Measurements from ENCODE around the gene EML6.

Gene EML6

DNA sequence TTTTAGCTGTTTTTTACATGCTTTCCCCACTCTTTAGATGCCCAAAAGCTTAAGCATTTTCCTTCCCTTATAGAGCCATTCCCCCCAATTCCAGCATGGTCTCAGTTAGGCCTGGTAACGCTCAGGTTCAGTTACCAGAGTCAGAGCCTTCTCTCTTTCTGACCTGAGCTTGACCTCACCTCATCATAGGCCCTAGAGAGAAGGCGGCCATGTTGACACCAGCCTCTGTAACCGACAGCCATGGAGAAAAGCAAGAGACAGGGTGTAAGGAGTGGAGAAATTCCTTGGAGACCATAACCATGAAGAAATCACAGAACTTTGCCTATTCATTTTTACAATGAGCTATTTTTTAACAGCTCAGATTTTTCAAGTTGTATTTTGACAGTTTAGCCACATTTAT lies 227.3 kb downstream of the EML6 start:
- DNase-seq = no peak

DNA sequence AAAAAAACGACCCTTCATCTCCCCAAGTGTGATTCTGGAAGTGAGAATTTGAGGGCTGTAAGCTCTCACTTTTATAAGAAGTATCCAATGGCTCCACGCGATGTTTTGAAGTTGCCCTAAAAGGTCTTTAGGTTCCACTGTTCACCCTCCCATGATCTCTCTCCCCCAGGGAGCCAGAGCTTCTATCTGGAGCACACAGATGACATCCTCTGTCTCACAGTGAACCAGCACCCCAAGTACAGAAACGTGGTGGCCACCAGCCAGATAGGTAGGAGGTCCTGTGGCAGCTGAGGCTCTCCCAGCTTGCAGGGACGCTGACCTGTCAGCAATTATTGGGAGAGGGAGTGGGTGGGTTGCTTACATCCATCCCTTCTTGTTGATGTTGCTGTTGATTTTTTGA lies 229.0 kb downstream of the EML6 start:
- DNase-seq = no peak

DNA sequence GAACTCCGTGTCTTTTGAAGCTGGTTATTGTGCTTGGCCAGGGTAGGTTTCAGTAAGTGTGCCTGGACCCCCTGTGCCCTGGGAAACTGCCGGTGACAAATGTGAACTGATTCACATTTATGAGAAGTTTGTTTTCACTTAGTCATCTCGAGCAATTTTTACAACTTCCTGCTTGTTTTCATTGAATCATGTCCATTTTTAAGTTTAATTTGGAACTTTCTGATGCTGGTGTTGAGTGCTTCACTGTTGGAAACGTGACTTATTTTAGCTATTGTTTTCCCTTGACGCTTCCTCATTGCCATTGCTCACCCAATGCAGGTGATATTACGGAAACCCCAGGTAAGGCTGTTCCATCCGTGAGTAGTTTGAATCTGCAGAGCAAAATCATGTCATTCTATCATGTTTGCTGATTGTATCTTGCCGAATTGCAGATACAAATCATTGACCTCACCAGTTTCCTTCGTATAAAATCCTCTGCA lies 229.6 kb downstream of the EML6 start:
- DNase-seq = no peak

DNA sequence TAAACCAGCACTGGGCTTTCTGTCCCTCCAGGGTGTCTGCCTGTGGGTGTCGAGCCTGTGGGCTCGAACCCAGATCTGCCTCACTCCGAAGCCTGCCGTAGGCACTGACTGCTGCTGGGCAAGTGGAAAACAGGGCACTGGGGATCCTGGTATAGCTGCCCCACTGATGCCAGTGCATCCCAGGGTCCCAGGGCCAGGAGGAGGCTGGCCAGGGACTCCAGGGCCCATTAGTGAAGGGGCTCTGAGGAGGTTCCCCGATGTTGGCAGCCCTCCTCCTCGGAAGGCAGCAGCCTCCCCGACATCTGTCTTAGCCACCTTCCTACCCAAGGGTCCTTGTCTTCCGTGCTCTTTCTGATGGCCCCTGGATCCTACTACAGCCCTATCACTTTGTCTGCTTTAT lies 230.7 kb downstream of the EML6 start:
- DNase-seq = no peak

DNA sequence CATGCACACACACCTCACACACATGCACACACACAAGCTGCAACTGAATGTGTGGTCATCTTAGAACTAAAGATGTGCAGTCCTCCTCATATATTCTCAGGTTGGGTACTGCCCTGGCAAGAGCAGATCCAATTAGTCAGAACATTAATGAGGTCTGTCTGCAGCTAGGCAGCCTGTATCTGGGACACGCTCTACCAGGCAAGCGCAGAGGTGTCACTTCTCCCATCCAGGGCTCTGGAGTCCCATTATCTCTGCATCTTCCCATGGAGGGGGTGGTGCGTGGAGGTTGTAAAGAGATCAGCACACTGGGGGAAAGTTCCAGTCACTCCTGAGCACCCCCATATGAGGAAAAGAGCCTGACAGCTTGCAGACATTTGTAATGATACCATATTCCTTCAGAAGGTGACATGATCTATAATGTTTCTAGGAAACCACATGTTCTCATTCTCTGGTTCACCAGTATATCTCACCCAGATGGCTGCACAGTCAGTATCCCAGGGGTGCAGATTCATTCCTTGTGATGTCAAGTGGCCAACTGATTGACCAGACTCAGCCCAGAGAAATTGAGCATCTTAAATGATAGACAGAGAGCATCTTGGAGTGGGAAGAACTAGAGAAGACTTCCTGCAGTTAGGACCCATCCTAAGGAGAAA lies 231.4 kb downstream of the EML6 start:
- DNase-seq = no peak

DNA sequence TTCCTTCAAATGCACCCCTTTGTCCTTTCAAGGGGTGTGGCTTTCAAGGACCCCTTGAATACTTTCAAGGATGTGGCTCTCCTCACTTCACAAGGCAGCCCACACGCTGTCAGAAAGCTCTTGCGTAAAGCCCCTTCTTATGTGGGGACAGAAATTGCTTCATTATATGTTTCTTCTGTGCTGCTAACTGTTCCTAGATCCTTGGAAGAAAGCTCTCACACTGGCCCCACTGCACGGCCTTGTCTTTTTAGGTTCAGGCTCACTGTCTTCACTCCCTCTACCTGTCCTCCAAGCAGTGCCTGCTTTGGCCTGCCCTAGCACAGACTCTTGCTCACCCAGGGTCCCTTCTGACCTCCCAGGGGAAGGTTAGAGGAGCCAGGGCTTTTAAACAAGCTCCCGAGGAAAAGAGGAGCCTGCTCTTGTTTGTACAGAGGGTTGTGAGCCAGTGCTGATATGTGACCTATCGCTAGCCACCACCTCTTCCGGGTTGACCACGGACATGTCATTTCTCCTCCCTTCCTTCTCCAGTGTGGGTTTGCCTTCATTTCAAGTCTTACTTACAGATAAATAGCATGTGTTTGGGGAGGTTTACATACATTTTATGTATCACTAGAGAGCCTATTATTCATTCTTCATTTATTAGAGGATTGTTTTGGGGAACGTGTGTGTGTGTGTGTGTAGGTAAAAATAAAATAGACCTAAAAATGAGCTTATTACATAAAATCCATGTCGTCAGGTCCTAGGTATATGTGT lies 232.1 kb downstream of the EML6 start:
- no peak for DNase-seq

DNA sequence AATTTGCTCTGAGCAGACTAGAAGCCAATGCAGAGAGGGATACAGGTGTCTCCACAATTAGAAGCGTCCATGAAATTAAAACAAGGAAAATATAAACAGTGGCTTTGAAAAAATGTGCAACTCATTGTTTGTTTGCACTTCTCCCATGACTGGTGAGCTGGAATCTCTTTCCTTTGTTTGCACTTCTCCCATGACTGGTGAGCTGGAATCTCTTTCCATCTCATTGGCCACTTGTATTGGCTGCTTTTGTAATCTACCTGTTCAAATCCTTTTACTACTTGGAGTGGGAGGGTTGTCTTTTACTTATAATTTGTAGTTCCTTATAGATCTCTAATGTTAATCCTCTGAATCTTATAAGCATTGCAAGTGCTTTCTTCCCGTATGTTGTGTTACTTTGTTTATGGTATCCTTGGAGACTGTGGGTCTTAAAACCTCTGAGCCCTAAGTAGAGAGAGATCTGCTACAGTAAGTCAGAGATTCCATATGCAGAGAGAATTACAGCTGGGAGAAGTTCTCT lies 232.7 kb downstream of the EML6 start:
- no peak for DNase-seq

DNA sequence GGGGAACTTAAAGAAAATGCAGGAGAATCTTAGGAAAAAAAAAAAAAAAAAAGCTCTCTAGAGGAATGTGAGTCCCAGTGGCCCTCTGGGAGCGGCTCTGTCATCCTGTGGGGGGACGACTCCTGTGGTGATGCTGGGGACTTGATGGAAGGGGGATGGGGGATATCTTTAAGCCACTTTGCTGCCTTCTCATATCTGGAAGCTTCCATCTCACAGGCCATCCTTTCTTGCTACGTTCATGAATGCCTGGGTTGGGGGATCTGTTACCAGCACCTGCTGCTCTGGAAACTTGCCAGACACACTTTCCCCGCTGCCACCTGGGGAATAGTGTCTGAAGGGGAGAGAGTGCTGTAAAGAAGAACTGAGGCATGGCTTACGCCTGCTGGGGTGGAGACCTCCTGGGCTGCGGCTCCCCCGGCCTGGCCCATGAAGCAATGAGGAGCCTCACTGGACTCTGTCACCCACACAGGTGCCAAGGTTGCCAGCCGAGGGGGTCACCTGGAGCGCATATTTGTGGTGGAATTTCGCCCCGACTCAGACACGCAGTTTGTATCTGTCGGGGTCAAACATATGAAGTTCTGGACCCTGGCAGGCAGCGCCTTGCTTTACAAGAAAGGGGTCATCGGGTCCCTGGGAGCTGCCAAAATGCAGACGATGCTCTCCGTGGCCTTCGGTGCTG lies 234.0 kb downstream of the EML6 start:
- no peak for DNase-seq

DNA sequence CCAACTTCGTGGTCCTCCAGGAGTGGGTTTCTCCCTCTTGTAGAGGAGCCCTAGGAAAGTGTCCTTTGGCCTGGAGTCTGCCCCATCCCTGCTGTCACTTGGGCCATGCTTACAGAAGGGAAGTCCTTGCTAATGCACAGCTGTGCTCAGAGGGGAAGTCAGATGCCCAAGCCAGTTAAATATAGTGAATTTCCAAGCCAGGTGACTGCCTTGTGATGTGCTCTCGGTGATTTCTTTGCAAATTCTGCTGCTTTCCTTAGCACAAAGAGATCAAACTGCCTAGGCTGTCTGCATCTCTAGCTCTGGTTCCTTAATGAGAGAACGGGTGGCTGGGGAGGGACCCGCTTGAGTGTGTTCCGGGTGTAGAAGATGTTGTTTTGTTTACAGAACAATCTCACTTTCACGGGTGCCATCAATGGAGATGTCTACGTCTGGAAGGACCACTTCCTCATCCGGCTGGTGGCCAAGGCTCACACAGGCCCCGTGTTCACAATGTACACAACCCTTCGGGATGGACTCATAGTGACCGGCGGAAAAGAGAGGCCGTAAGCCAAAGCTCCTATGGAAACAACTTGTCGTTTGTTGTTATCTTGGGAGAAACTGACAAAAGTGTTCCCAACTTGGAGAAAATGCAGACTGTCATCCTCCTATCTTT lies 235.4 kb downstream of the EML6 start:
- no peak for DNase-seq

DNA sequence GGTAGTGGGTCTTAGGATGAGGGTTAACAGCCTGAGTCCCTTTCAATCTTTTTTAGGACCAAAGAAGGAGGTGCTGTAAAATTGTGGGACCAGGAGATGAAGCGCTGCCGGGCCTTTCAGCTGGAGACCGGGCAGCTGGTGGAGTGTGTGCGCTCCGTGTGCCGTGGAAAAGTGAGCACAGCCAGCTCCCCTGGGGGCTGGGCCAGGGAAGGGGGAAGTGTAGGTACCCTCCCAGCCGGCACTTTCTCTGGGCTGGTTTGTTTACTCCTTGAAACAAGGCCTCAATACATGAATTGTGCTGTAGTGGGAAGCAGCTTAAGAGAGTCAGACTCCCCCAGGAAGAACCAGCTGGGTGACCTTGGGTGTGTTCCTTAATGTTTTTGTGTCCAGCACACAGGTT lies 236.7 kb downstream of the EML6 start:
- no peak for DNase-seq

DNA sequence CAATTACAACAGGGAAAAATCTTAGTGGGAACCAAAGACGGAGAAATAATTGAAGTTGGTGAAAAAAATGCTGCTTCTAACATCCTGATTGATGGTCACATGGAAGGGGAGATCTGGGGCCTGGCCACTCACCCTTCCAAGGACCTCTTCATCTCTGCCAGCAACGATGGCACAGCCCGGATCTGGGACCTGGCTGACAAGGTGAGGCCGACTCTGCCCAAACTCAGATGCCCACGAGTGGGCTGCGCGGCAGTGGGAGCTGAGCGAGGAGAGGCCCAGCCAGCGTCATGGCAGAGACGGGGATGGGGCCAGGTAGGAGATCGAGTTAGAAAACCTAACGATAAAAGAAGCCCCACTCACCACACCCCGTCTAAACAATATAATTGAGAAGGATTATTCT lies 239.0 kb downstream of the EML6 start:
- DNase-seq = no peak

DNA sequence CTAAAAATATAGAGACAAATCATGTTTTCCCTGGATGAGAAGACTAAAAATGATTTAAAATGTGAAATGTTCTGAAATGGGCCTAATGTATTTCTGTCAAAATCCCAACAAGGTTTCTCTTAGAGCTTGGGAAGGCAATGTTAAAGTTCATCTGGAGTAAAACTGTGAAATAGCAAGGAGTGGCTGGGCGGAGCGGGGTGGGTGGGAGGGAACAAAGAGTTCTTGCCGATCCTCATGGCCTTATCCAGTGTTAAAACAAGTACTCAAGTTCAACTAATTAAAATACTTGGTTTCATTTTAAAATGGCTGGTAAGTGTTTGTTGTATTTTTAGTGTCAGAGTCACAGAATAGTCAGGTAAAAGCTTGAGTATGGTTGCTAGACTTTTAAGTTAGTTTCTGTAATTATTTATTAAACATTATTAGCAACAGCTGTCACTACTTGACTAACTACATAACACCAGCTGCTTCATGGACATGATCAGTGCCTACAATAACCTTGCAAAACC lies 239.5 kb downstream of the EML6 start:
- no peak for DNase-seq

DNA sequence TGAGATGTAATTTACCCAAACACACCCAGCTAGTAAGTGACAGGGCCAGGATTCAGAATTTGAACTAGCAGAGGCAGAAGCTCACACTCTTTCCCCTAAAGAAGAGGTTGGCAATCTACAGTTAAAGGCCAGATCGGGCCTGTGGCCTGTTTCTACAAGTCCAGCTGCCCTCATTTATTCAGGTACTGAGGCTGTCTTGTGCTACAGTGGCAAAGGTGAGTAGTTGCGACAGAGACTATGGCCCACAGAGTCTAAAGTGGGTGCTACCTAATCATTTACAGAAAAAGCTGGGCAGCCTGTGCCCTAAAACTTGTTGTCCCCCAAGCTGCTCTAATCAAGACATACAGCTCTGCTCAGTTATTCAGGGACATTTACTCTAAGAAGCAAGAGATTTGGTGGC lies 240.0 kb downstream of the EML6 start:
- no peak for DNase-seq

DNA sequence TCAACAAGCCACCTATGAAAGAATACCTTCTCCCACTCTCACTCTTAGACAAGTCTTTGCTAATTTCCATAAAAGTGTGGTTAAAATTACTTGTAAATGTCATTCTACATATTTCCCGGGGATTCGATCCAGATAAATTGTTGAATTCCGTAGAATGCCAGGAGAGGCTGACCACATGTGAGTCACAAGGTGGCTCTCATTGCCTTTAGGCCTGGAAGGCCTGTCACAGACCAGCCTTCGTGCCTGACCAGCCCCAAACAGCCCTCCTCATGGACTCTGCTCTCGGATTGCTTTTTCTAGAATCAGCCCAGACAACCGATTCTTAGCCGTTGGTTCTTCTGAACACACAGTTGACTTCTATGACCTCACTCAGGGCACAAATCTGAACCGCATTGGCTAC lies 240.8 kb downstream of the EML6 start:
- no peak for DNase-seq

DNA sequence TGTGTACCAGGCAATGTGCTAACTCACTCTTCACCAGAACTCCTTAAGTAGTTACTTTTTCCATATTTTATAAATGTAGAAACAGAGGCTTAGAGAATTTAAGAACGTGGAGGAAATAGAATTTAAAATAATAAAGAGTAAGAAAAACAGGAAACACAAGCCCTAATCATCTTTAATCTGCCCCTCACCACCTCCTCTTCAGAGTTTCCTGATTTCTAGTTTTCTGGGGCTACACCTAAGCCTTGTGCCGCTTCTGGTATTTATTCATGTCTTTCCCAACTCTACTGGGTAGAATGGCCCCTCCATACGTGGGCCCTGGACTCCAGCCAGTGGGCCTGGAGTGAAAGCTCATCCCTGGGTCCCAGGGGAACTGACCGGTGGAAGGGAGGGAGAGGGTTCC lies 241.4 kb downstream of the EML6 start:
- no peak for DNase-seq

DNA sequence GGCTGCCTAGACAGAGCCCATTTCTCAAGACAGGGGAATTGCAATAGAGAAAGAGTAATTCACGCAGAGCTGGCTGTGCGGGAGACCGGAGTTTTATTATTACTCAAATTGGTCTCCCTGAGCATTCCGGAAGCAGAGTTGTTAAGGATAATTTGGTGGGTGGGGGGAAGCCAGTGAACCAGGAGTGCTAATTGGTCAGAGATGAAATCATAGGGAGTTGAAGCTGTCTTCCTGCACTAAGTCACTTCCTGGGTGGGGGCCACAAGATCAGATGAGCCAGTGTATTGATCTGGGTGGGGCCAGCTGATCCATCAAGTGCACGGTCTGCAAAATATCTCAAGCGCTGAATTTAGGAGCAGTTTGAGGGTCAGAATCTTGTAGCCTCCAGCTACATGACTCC lies 242.0 kb downstream of the EML6 start:
- DNase-seq = no peak

DNA sequence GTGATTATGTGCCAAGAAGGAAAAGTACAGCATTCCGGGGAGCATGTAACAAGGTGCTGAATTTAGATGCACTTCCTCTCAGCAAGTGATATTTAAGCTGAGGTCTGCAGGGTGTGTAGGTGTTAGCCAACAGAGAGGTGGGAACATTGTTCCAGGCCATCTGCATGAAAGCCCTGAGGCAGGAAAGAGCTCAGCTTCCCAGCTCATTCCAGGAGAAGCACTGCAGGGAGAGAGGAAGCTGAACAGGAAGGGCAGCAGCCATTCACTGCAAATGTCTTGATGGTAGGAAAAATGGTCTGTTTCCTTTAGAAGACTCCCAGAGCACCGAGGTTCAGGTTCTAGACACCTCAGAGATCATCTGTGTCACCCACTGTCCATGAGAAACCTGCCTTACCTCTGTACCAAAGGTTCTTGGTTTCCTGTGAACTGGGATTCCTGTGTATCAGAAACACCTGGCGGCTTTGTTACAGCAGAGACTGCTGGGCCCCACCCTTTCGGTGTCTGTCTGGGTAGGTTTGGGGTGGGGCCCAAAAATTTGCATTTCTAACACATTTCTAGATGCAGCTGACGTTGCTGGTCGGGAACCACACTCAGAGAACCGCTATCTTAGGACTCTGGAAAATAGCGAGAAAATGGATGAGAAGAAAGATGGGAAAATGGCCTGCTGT lies 242.8 kb downstream of the EML6 start:
- no peak for DNase-seq

DNA sequence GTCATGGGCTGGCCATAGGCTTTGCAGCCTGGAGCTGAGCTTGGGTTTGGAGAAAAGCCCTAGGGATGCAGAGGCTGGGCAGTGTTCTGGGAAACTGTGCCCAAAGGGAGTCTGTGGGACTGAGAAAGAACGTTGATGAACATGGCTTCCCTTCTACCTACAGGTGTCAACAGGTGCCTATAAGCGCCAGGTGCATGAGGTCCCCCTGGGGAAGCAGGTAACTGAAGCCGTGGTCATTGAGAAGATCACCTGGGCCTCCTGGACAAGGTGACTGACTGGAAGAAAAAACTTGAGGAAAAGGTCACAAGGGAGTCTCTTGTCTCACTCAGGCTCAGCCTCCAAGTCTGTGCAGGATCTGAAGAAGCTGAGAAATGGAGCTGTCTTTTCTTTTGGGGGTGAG lies 243.4 kb downstream of the EML6 start:
- no peak for DNase-seq

DNA sequence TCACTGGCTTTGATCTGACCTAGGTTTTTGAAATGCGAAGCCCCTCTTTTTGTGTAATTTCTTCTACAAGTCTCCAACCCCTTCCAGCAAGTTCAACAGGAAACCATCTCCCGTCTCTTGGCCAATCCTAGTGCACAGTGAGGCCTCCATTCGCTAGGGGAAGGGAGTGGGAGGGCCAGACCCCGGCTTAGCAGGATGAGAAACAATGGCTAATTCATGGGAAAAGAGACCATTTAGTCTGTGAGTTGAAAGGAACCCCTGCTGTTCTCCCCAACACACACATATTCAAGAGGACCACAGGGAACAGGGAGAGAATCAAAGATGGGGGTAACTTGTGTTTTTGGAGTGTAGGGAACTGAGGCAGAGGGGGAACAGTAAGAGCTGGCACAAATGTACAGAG lies 243.8 kb downstream of the EML6 start:
- DNase-seq = no peak

DNA sequence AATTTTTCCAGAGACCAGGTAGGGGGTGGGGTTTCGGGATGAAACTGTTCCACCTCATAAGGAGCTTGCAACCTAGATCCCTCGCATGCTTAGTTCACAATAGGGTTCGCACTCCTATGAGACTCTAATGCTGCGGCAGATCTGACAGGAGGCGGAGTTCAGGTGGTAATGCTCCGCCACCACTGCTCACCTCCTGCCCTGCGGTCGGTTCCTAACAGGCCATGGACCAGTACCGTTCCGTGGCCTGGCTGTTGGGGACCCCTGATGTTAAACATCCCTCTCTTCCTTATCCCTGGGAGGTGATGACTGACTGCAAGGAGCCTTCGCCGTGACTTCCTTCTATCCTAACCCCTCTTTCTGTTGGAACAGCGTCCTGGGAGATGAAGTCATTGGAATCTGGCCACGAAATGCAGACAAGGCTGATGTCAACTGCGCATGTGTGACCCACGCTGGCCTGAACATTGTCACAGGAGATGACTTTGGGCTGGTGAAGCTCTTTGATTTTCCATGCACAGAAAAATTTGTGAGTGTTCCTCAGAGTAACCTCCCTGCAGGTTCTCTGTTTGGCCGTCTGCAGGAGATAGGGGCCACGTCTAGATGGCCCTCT lies 244.4 kb downstream of the EML6 start:
- DNase-seq = no peak

DNA sequence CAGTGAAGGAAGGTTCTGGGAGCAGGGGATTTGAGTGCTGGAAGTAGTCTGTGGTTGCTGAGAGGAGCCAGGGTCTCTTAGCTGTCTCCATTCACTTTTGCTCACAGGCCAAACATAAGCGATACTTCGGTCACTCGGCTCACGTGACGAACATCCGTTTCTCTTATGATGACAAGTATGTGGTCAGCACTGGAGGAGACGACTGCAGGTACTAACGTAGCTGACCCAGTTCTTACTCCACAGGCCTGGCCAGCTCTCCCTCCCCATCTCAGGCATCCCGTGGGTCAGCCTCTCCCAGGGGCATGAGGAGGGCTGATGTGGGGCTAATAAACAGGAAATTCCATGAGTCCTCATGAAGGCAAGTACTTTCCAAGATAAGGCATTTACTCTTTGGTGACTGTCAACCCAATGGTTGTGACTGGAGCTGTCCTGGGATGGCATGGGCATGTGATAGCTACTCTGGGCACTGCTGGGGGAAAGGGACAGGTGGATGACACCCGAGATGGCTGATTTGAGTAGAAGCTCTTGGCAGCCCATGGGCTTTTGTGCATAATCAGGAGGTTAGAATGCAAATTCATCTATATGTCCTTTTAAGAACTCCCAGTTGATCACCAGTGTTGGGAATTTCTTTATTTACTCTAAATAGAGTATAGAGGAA lies 245.2 kb downstream of the EML6 start:
- no peak for DNase-seq

Data from stimulated activated CD4-positive, alpha-beta T cell treated with anti-CD3 and anti-CD28 coated beads, Interleukin-4, amount 100 ng/mL, for 4 hours (primary cell).